Kidney (tissue), 14 donors: ENCODE measurements around the gene PHF2. TPM values are rescaled to one million over a fixed set of nuclear protein-coding genes. Genes with fewer than 3 reads are reported as not detected.

Experiments used
- DNase-seq, 5 donors: peaks; one replicate each; pipeline ENCODE4 v3.0.0-alpha.2; 2013 to 2020
- FAIRE-seq: peaks from 2 replicates; lab custom pipeline; 2012; peaks lifted over from hg19 to GRCh38; lab: Jason Lieb, UNC
- H3K27ac ChIP-seq, 2 donors: one replicate each; pipeline ENCODE4 v1.7.0; 2013; ENCODE audit warnings: low read depth in 2 of 2, low read length in 2 of 2, inconsistent platforms in 1 of 2
- H3K27me3 ChIP-seq: one replicate; pipeline ENCODE4 v1.7.1; 2013; ENCODE audit warnings: low read length, inconsistent platforms; ENCODE audit not compliant: control insufficient read depth, insufficient read depth
- H3K36me3 ChIP-seq, 3 donors: one replicate each; pipeline versions ENCODE4 v1.7.0 to v1.7.1; 2013; ENCODE audit warnings: low read length in 3 of 3, control low read depth in 1 of 3, inconsistent platforms in 1 of 3; ENCODE audit not compliant: insufficient read depth in 3 of 3, control insufficient read depth in 2 of 3
- H3K4me1 ChIP-seq, 3 donors: one replicate each; pipeline versions ENCODE4 v1.7.0 to v1.7.1; 2013; ENCODE audit warnings: low read length in 3 of 3, inconsistent platforms in 1 of 3, low read depth in 1 of 3; ENCODE audit not compliant: control insufficient read depth in 2 of 3, insufficient read depth in 2 of 3
- H3K4me3 ChIP-seq, 3 donors: one replicate each; pipeline versions ENCODE4 v1.7.0 to v1.8.1; 2013; ENCODE audit warnings: low read length in 3 of 3, control low read depth in 1 of 3, inconsistent platforms in 1 of 3
- H3K9ac ChIP-seq, 3 donors: one replicate each; pipeline versions ENCODE4 v1.7.0 to v1.7.1; 2013; ENCODE audit warnings: low read length in 3 of 3, control low read depth in 1 of 3, inconsistent platforms in 1 of 3
- H3K9me3 ChIP-seq, 3 donors: one replicate each; pipeline versions ENCODE4 v1.7.0 to v1.7.1; 2013; ENCODE audit warnings: low read length in 3 of 3, control low read depth in 1 of 3, inconsistent platforms in 1 of 3; ENCODE audit not compliant: control insufficient read depth in 2 of 3, insufficient read depth in 1 of 3
- intact Hi-C: fragments of 100-400 bp; cut with DNase I; formaldehyde crosslinking; loops from one replicate; pipeline ENCODE4 v1.11.1; 2022
- polyA plus RNA-seq: library from polyadenylated mRNA; stranded (reverse); fragments of 350-450 nt; fragmentation: Illumina TruSeq; extraction: RNeasy Lipid Tissue Mini Kit (QIAGEN cat#74804); gene quantifications from one replicate; pipeline ENCODE4 v1.2.3, GENCODE V29; 2014; ENCODE audit warnings: low read depth, low replicate concordance; ENCODE audit not compliant: insufficient read depth
- total RNA-seq: library from RNA; stranded (reverse); fragmentation: NEBNext Ultra II Directional; extraction: Animal tissue kit (Norgen Biotek cat#: 25700); gene quantifications from one replicate; pipeline ENCODE4 v1.2.1, GENCODE V29; 2021
- TF ChIP-seq, protein P1 (sequence below): IDR thresholded peaks from 3 replicates; pipeline ENCODE4 v1.5.1; 2012; ENCODE audit warnings: mild to moderate bottlenecking, moderate library complexity, borderline replicate concordance; ENCODE audit not compliant: insufficient read depth; ENCODE audit errors: extremely low read depth
- donor health status: control.
- donor health status: control.
- donor health status: control.
- donor health status: control.
- donor health status: control.
- donor health status: DM: yes; HTN: yes; CAD: no.
- donor health status: Normal renal cell carcinoma (clear cell type).

The PHF2 gene
- total and polyA plus RNA-seq, 2 donors from 2014 or later = 10.2 to 30.7 TPM

DNA sequence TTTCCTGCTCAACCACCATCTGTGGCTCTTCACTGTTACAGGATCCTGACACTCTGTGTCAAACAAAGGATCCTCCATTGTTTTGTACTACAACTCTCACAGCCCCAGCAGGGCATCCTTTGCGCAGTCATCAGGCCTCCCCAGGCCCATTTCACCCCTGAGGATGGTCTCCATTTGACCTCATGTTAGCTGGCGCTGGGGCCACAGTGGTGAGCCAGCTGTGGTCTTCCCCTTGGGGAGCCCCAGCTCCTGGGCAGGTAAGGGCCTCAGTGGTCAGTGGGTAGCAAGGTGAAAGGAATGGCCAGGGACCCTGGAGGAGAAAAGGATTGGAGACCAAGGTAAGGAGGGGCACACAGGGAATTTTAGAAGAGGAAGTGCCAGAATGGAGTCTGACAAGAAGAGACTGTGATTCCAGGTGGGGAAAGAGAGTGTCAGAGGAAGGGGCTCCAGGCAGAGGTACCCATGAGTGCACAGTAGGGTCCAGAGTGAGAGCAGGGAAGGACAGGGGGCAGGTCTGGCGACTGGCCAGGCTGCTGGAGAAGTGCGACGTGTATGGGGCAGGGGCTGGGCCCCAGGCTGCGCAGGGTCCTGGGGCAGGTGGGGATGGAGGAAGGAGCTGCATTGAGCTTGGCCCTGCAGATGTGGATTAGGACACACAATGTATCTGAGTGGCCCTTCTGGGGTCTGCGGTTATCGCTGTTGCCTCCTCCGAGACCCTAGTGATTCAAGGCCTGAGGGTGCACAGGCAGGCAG, 109.9 kb downstream of the PHF2 start:
- TF ChIP-seq, protein P1, sequence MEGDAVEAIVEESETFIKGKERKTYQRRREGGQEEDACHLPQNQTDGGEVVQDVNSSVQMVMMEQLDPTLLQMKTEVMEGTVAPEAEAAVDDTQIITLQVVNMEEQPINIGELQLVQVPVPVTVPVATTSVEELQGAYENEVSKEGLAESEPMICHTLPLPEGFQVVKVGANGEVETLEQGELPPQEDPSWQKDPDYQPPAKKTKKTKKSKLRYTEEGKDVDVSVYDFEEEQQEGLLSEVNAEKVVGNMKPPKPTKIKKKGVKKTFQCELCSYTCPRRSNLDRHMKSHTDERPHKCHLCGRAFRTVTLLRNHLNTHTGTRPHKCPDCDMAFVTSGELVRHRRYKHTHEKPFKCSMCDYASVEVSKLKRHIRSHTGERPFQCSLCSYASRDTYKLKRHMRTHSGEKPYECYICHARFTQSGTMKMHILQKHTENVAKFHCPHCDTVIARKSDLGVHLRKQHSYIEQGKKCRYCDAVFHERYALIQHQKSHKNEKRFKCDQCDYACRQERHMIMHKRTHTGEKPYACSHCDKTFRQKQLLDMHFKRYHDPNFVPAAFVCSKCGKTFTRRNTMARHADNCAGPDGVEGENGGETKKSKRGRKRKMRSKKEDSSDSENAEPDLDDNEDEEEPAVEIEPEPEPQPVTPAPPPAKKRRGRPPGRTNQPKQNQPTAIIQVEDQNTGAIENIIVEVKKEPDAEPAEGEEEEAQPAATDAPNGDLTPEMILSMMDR = no peak
- Histone ChIP-seq H3K4me3 (no peak overlapping the region), H3K27me3 (no peaks in the 10 kb centered on the region), H3K36me3 (no peaks in the 10 kb centered on the region), H3K9ac (no peak overlapping the region), H3K9me3 (peaks cover 0 to 13% (median 4%) of the 10 kb centered on the region in 3 donors), H3K27ac (no peak overlapping the region), H3K4me1 (no peaks in the 10 kb centered on the region)
- intact Hi-C loops = loop anchor here (10.0 kb wide), 1 partner anchor 278 kb away; no protein-coding TSS in a partner anchor
- no peak for DNase-seq
- FAIRE-seq = no peak

DNA sequence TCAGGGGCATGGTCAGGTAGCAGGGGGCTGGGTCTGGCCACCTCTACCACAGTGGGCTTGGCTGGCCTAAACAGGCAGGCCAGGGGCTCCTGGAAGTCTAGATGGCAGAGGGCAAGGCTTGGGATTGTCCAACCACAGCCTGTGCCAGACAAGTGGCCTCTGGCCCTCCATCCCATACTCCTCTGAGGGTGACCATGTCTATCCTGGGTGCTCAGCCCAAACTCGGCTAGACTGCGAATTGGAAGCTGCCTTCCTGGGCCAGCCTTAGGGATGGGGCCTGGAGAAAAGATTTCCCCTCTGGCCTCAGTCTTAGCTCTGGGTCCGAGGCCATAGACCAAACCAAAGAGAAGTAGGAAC, 110.5 kb downstream of the PHF2 start:
- FAIRE-seq = no peak

DNA sequence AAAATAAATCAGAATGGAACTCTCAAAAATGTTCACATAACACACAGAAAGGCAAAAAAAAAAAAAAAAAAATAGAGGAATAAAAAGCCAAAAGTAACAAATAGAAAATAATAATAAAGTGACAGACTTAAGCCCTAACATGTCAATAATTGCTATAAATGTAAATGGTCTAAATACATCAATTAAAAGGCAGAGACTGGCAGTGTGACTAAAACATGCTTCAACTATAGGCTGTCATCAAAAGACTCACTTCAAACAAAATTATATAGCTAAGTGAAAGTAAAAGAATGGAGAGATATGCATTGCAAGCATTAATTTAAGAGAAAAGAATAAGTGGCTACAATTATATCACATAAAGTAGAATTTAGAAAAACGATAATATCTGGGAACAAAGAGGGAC, 114.2 kb downstream of the PHF2 start:
- TF ChIP-seq, protein P1 = no peak

More for the DNA sequence above, 110.5 kb downstream of the PHF2 start:
- TF ChIP-seq, protein P1 = no peak
- Histone ChIP-seq H3K27ac (no peak overlapping the region), H3K27me3 (no peaks in the 10 kb centered on the region), H3K9me3 (peaks cover 0 to 14% (median 6%) of the 10 kb centered on the region in 3 donors), H3K36me3 (no peaks in the 10 kb centered on the region), H3K4me3 (no peak overlapping the region), H3K9ac (no peak overlapping the region), H3K4me1 (no peaks in the 10 kb centered on the region)
- intact Hi-C loops = loop anchor here (10.0 kb wide), 1 partner anchor 278 kb away; no protein-coding TSS in a partner anchor
- DNase-seq = peak in 1 of 5 donors; percentile 5

More for the DNA sequence above, 114.2 kb downstream of the PHF2 start:
- H3K27me3 ChIP-seq = no peaks in the 10 kb centered on the region
- FAIRE-seq (no peak), DNase-seq (no peak)
- H3K36me3 ChIP-seq = no peaks in the 10 kb centered on the region
- no peak overlapping the region for H3K9ac ChIP-seq
- no peak overlapping the region for H3K4me3 ChIP-seq
- H3K4me1 ChIP-seq = no peaks in the 10 kb centered on the region
- H3K9me3 ChIP-seq = peaks cover 0 to 16% (median 11%) of the 10 kb centered on the region in 3 donors
- intact Hi-C loops = no loop called here
- H3K27ac ChIP-seq = no peak overlapping the region
